ENCODE measurements around the gene CRY1. TPM values are rescaled to one million over a fixed set of nuclear protein-coding genes. Genes with fewer than 3 reads are reported as not detected.

CRY1 gene
- total RNA-seq, 1 experiment from 2014 or later: 43.8 TPM

- Histone ChIP-seq H3K27ac (ENCODE audit: low read length) (no peak overlapping the region), H3K4me3 (ENCODE audit: low read depth in 2 of 2, low read length in 2 of 2) (no peak overlapping the region), H3K9me3 (ENCODE audit: control insufficient read depth, insufficient read depth, low read depth, low read length) (no peaks in the 10 kb centered on the region), H3K4me1 (ENCODE audit: control insufficient read depth, insufficient read depth, low read length) (no peaks in the 10 kb centered on the region; the same call in 1 of the 2 replicates), H3K36me3 (ENCODE audit: control insufficient read depth, insufficient read depth, low read length) (no peaks in the 10 kb centered on the region), H3K27me3 (ENCODE audit: control insufficient read depth, insufficient read depth, low read length) (peaks cover 17% of the 10 kb centered on the region; the same call in 1 of the 2 replicates)
- in situ Hi-C loops (cut with HindIII; ENCODE audit: low pct_unique_long_range_greater_than_20kb, low sequenced_read_pairs) (no loop called here), intact Hi-C loops (cut with micrococcal nuclease; ENCODE audit: unreplicated experiment) (no loop called here)
- CTCF ChIA-PET: no interaction called here
- no TSS peak for BruUV-seq (replicated peaks)
- no peak for ATAC-seq
- TF ChIP-seq TCF7L2 (IDR thresholded peaks at IDR 0.05; ENCODE audit: low read depth, low read length) (no peak), POLR2AphosphoS5 (IDR thresholded peaks at IDR 0.05; ENCODE audit: low read depth, low read length) (no peak), CTCF (IDR thresholded peaks at IDR 0.05) (no peak), SIN3A (IDR thresholded peaks at IDR 0.05; ENCODE audit: borderline replicate concordance, insufficient read depth, low read depth, low read length) (no peak)
- TF ChIP-seq, protein P1, sequence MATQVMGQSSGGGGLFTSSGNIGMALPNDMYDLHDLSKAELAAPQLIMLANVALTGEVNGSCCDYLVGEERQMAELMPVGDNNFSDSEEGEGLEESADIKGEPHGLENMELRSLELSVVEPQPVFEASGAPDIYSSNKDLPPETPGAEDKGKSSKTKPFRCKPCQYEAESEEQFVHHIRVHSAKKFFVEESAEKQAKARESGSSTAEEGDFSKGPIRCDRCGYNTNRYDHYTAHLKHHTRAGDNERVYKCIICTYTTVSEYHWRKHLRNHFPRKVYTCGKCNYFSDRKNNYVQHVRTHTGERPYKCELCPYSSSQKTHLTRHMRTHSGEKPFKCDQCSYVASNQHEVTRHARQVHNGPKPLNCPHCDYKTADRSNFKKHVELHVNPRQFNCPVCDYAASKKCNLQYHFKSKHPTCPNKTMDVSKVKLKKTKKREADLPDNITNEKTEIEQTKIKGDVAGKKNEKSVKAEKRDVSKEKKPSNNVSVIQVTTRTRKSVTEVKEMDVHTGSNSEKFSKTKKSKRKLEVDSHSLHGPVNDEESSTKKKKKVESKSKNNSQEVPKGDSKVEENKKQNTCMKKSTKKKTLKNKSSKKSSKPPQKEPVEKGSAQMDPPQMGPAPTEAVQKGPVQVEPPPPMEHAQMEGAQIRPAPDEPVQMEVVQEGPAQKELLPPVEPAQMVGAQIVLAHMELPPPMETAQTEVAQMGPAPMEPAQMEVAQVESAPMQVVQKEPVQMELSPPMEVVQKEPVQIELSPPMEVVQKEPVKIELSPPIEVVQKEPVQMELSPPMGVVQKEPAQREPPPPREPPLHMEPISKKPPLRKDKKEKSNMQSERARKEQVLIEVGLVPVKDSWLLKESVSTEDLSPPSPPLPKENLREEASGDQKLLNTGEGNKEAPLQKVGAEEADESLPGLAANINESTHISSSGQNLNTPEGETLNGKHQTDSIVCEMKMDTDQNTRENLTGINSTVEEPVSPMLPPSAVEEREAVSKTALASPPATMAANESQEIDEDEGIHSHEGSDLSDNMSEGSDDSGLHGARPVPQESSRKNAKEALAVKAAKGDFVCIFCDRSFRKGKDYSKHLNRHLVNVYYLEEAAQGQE (IDR thresholded peaks at IDR 0.05; ENCODE audit: insufficient read depth in 1 of 2, low read depth in 2 of 2, low read length in 1 of 2): no peak
- DNase-seq (ENCODE audit: low read depth, low spot score): no peak
- POLR2A ChIA-PET: no interaction called here
Measured at GRCh38 chr12:107111314-107111713, 18.0 kb upstream of the CRY1 start.

DNA sequence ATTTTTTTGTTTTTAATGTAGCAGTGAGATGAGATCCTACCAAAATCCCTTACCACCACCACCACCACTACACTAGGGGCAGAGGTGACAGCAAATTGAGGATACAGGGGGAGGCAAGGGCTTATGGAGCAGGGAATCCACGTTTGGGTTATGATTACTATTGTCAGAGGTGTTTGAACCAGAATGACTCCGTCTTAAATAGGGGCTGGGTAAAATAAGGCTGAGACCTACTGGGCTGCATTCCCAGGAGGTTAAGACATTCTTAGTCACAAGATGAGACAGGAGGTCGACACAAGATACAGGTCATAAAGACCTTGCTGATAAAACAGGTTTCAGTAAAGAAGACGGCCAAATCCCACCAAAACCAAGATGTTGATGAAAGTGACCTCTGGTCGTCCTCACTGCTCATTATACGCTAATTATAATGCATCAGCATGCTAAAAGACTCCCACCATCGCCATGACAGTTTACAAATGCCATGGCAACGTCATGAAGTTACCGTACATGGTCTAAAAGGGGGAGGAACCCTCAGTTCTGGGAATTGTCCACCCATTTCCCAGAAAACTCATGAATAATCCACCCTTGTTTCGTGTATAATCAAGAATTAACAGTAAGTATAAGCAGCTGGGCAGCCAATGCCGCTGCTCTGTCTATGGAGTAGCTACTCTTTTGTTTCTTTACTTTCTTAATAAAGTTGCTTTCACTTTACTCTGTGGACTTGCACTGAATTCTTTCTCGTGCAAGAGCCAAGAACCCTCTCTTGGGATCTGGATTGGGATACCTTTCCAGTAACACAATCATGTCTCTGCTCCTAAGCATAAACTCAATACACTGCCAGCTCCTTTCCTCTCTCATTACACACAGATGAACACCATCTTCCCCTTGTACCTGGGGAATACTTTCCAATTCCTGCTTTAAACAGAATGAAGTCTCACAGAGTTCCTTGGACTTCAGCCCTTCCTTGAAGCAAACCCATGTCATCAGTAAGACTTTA lies 16.7 kb upstream of the CRY1 start:
- H3K27me3 ChIP-seq (ENCODE audit: control insufficient read depth, insufficient read depth, low read length): peaks cover 12% of the 10 kb centered on the region; the same call in 1 of the 2 replicates
- H3K4me3 ChIP-seq (ENCODE audit: low read depth in 2 of 2, low read length in 2 of 2): no peak overlapping the region
- TF ChIP-seq POLR2AphosphoS5 (IDR thresholded peaks at IDR 0.05; ENCODE audit: low read depth, low read length): no peak
- TF ChIP-seq, protein P1 (IDR thresholded peaks at IDR 0.05; ENCODE audit: insufficient read depth in 1 of 2, low read depth in 2 of 2, low read length in 1 of 2): no peak
- TF ChIP-seq CTCF (IDR thresholded peaks at IDR 0.05): no peak
- TF ChIP-seq SIN3A (IDR thresholded peaks at IDR 0.05; ENCODE audit: borderline replicate concordance, insufficient read depth, low read depth, low read length): no peak
- no peak for TF ChIP-seq TCF7L2 (IDR thresholded peaks at IDR 0.05; ENCODE audit: low read depth, low read length)
- BruUV-seq (replicated peaks): no TSS peak
- in situ Hi-C loops (cut with HindIII; ENCODE audit: low pct_unique_long_range_greater_than_20kb, low sequenced_read_pairs): no loop called here
- no peaks in the 10 kb centered on the region for H3K36me3 ChIP-seq (ENCODE audit: control insufficient read depth, insufficient read depth, low read length)
- H3K4me1 ChIP-seq (ENCODE audit: control insufficient read depth, insufficient read depth, low read length): peaks cover 2% of the 10 kb centered on the region
- CTCF ChIA-PET: no interaction called here
- H3K27ac ChIP-seq (ENCODE audit: low read length): no peak overlapping the region
- DNase-seq (ENCODE audit: low read depth, low spot score): no peak
- intact Hi-C loops (cut with micrococcal nuclease; ENCODE audit: unreplicated experiment): no loop called here
- H3K9me3 ChIP-seq (ENCODE audit: control insufficient read depth, insufficient read depth, low read depth, low read length): no peaks in the 10 kb centered on the region
- ATAC-seq: no peak
- POLR2A ChIA-PET: no interaction called here
